ENCODE results near the gene SZRD1. TPM values are rescaled to one million over a fixed set of nuclear protein-coding genes. Genes with fewer than 3 reads are reported as not detected.

SZRD1 gene
- total and polyA plus RNA-seq, 2 experiments from 2014 or later, result 61.1 to 92.6 TPM

- Histone ChIP-seq H3K79me2 (ENCODE audit: insufficient read depth) (peaks cover 68% of the 10 kb centered on the region), H3K9ac (peak overlapping the region; percentile 91; the same call in 1 of the 2 replicates), H3K4me1 (ENCODE audit: insufficient read depth) (no peaks in the 10 kb centered on the region), H3K27me3 (replicated peaks; ENCODE audit: insufficient read depth) (no peaks in the 10 kb centered on the region), H3K27ac (no peak overlapping the region), H3K36me3 (ENCODE audit: low read depth) (peaks cover 11% of the 10 kb centered on the region; the same call in 1 of the 2 replicates), H2AFZ (no peak overlapping the region), H3K9me2 (ENCODE audit: insufficient read depth) (no peaks in the 10 kb centered on the region), H3K4me3 (peak overlapping the region; percentile 100), H3K4me2 (ENCODE audit: unreplicated experiment) (no peak overlapping the region), H4K20me1 (ENCODE audit: insufficient read depth) (no peaks in the 10 kb centered on the region), H3K9me3 (ENCODE audit: low read depth) (no peaks in the 10 kb centered on the region), H3F3A (ENCODE audit: insufficient read depth) (no peaks in the 10 kb centered on the region)
- no peak for DNase-seq
- TF ChIP-seq EZH2 (IDR thresholded peaks at IDR 0.05; ENCODE audit: insufficient read depth, poor library complexity, severe bottlenecking) (no peak), EZH2phosphoT487 (IDR thresholded peaks at IDR 0.05; ENCODE audit: insufficient read depth, low read depth) (no peak)
- in situ Hi-C loops (cut with MboI), result no loop called here
- WGBS, 2 experiments (ENCODE audit: low coverage in 1 of 2, low lambda C conversion rate in 2 of 2, missing lambda C conversion rate in 2 of 2), result 94% methylated on average over 7 of the region's 7 CpGs
These were observed 75.2 kb downstream of the SZRD1 start for GRCh38 chr1:16442265-16442664.

GRCh38 chr1:16442941-16443340 lies 75.9 kb downstream of the SZRD1 start:
- TF ChIP-seq EZH2phosphoT487 (IDR thresholded peaks at IDR 0.05; ENCODE audit: insufficient read depth, low read depth), result no peak
- TF ChIP-seq EZH2 (IDR thresholded peaks at IDR 0.05; ENCODE audit: insufficient read depth, poor library complexity, severe bottlenecking), result no peak
- in situ Hi-C loops (cut with MboI), result no loop called here
- H3F3A ChIP-seq (ENCODE audit: insufficient read depth), result no peaks in the 10 kb centered on the region
- H3K4me2 ChIP-seq (ENCODE audit: unreplicated experiment), result no peak overlapping the region
- H3K27ac ChIP-seq, result no peak overlapping the region
- no peaks in the 10 kb centered on the region for H4K20me1 ChIP-seq (ENCODE audit: insufficient read depth)
- H3K36me3 ChIP-seq (ENCODE audit: low read depth), result peaks cover 11% of the 10 kb centered on the region; the same call in 1 of the 2 replicates
- H3K9me3 ChIP-seq (ENCODE audit: low read depth), result no peaks in the 10 kb centered on the region
- H3K79me2 ChIP-seq (ENCODE audit: insufficient read depth), result peaks cover 74% of the 10 kb centered on the region
- H3K9me2 ChIP-seq (ENCODE audit: insufficient read depth), result no peaks in the 10 kb centered on the region
- no peaks in the 10 kb centered on the region for H3K27me3 ChIP-seq (replicated peaks; ENCODE audit: insufficient read depth)
- peak overlapping the region; percentile 18; the same call in 1 of the 2 replicates for H3K9ac ChIP-seq
- 74 to 80% methylated on average over 2 of the region's 2 CpGs for WGBS, 2 experiments (ENCODE audit: low coverage in 1 of 2, low lambda C conversion rate in 2 of 2, missing lambda C conversion rate in 2 of 2)
- H3K4me3 ChIP-seq, result no peak overlapping the region
- no peaks in the 10 kb centered on the region for H3K4me1 ChIP-seq (ENCODE audit: insufficient read depth)
- no peak overlapping the region for H2AFZ ChIP-seq
- no peak for DNase-seq

GRCh38 chr1:16443975-16444770 lies 77.1 kb downstream of the SZRD1 start:
- no peaks in the 10 kb centered on the region for H4K20me1 ChIP-seq (ENCODE audit: insufficient read depth)
- no peak overlapping the region for H3K4me3 ChIP-seq
- H3K27me3 ChIP-seq (replicated peaks; ENCODE audit: insufficient read depth), result no peaks in the 10 kb centered on the region
- H3K9me3 ChIP-seq (ENCODE audit: low read depth), result no peaks in the 10 kb centered on the region
- H3K4me2 ChIP-seq (ENCODE audit: unreplicated experiment), result no peak overlapping the region
- H3K36me3 ChIP-seq (ENCODE audit: low read depth), result peaks cover 17% of the 10 kb centered on the region; the same call in 1 of the 2 replicates
- no peaks in the 10 kb centered on the region for H3F3A ChIP-seq (ENCODE audit: insufficient read depth)
- WGBS, 2 experiments (ENCODE audit: low coverage in 1 of 2, low lambda C conversion rate in 2 of 2, missing lambda C conversion rate in 2 of 2), result 83 to 88% methylated on average over 14 of the region's 14 CpGs
- H3K9me2 ChIP-seq (ENCODE audit: insufficient read depth), result no peaks in the 10 kb centered on the region
- no peak overlapping the region for H3K27ac ChIP-seq
- no peak overlapping the region for H2AFZ ChIP-seq
- H3K4me1 ChIP-seq (ENCODE audit: insufficient read depth), result no peaks in the 10 kb centered on the region
- in situ Hi-C loops (cut with MboI), result no loop called here
- no peak overlapping the region for H3K9ac ChIP-seq
- no peak for TF ChIP-seq EZH2phosphoT487 (IDR thresholded peaks at IDR 0.05; ENCODE audit: insufficient read depth, low read depth)
- no peak for TF ChIP-seq EZH2 (IDR thresholded peaks at IDR 0.05; ENCODE audit: insufficient read depth, poor library complexity, severe bottlenecking)
- H3K79me2 ChIP-seq (ENCODE audit: insufficient read depth), result peaks cover 84% of the 10 kb centered on the region
- DNase-seq, result no peak

- in situ Hi-C loops (cut with MboI), result no loop called here
- no peaks in the 10 kb centered on the region for H3K4me1 ChIP-seq (ENCODE audit: insufficient read depth)
- H3K9me2 ChIP-seq (ENCODE audit: insufficient read depth), result no peaks in the 10 kb centered on the region
- H3K27me3 ChIP-seq (replicated peaks; ENCODE audit: insufficient read depth), result no peaks in the 10 kb centered on the region
- peaks cover 93% of the 10 kb centered on the region for H3K79me2 ChIP-seq (ENCODE audit: insufficient read depth)
- no peak overlapping the region for H3K4me2 ChIP-seq (ENCODE audit: unreplicated experiment)
- H3K9ac ChIP-seq, result no peak overlapping the region
- DNase-seq, result no peak
- peaks cover 23% of the 10 kb centered on the region for H3K36me3 ChIP-seq (ENCODE audit: low read depth)
- no peaks in the 10 kb centered on the region for H3K9me3 ChIP-seq (ENCODE audit: low read depth)
- no peak overlapping the region for H2AFZ ChIP-seq
- no peak overlapping the region for H3K4me3 ChIP-seq
- WGBS, 2 experiments (ENCODE audit: low coverage in 1 of 2, low lambda C conversion rate in 2 of 2, missing lambda C conversion rate in 2 of 2), result 91 to 93% methylated on average over 4 of the region's 4 CpGs
- TF ChIP-seq EZH2phosphoT487 (IDR thresholded peaks at IDR 0.05; ENCODE audit: insufficient read depth, low read depth) (no peak), EZH2 (IDR thresholded peaks at IDR 0.05; ENCODE audit: insufficient read depth, poor library complexity, severe bottlenecking) (no peak)
- no peaks in the 10 kb centered on the region for H3F3A ChIP-seq (ENCODE audit: insufficient read depth)
- H3K27ac ChIP-seq, result no peak overlapping the region
- no peaks in the 10 kb centered on the region for H4K20me1 ChIP-seq (ENCODE audit: insufficient read depth)
These were observed 78.0 kb downstream of the SZRD1 start for GRCh38 chr1:16445052-16445451.
